NB4 (cell line): ENCODE data around the gene GRIK4.
"Not testable (repeated sequence)": the region's sequence is repeated elsewhere in the genome, so short reads cannot be mapped to it uniquely, and the experiment has no call there.

Experiments
- DNase-seq: peaks from one replicate; pipeline ENCODE4 v3.0.0; 2010; ENCODE audit warnings: low read depth
- H3K4me3 ChIP-seq: one replicate; pipeline ENCODE4 v1.5.1; 2011; ENCODE audit warnings: mild to moderate bottlenecking, low read depth, low read length, moderate library complexity
- CTCF ChIP-seq: IDR thresholded peaks from one replicate; pipeline ENCODE4 v1.5.1; 2012; ENCODE audit warnings: low read depth, low read length
- MAX ChIP-seq: IDR thresholded peaks from 2 replicates; pipeline ENCODE4 v1.6.1; 2011; ENCODE audit warnings: low read depth, low read length
- MYC ChIP-seq: IDR thresholded peaks from 2 replicates; pipeline ENCODE4 v1.6.1; 2011; ENCODE audit warnings: low read depth, low read length
- POLR2A ChIP-seq: IDR thresholded peaks from 2 replicates; pipeline ENCODE4 v1.6.1; 2011; ENCODE audit warnings: mild to moderate bottlenecking; ENCODE audit not compliant: insufficient read length; ENCODE audit errors: extremely low read depth

GRIK4 gene

GRCh38 chr11:120579611-120580031 lies 68.1 kb downstream of the GRIK4 start:
- DNase-seq, result no peak
- no peak overlapping the region for H3K4me3 ChIP-seq
- TF ChIP-seq MAX, result no peak

GRCh38 chr11:120581313-120581712 lies 69.8 kb downstream of the GRIK4 start:
- no peak for TF ChIP-seq CTCF
- DNase-seq, result peak; percentile 49
- no peak overlapping the region for H3K4me3 ChIP-seq

- not testable (repeated sequence) for H3K4me3 ChIP-seq, DNase-seq
These were observed 71.0 kb downstream of the GRIK4 start for GRCh38 chr11:120582535-120582934.

GRCh38 chr11:120586072-120586471 lies 74.5 kb downstream of the GRIK4 start:
- TF ChIP-seq POLR2A, result no peak
- H3K4me3 ChIP-seq, result no peak overlapping the region
- DNase-seq, result no peak

- no peak for TF ChIP-seq POLR2A
- TF ChIP-seq MAX, result no peak
- no peak for TF ChIP-seq MYC
- no peak for TF ChIP-seq CTCF
- no peak overlapping the region for H3K4me3 ChIP-seq
- no peak for DNase-seq
These were observed 75.2 kb downstream of the GRIK4 start for GRCh38 chr11:120586728-120587127.

- no peak for TF ChIP-seq POLR2A
- no peak for TF ChIP-seq CTCF
- no peak for TF ChIP-seq MAX
- TF ChIP-seq MYC, result no peak
- H3K4me3 ChIP-seq, result no peak overlapping the region
- no peak for DNase-seq
These were observed 75.8 kb downstream of the GRIK4 start for GRCh38 chr11:120587299-120587698.

- H3K4me3 ChIP-seq, result no peak overlapping the region
- TF ChIP-seq MAX, result no peak
- TF ChIP-seq CTCF, result no peak
- no peak for TF ChIP-seq POLR2A
- no peak for TF ChIP-seq MYC
- no peak for DNase-seq
These were observed 77.8 kb downstream of the GRIK4 start for GRCh38 chr11:120589376-120589775.

GRCh38 chr11:120590472-120590871 lies 78.9 kb downstream of the GRIK4 start:
- H3K4me3 ChIP-seq, result no peak overlapping the region
- TF ChIP-seq POLR2A, result no peak
- no peak for TF ChIP-seq MAX
- TF ChIP-seq CTCF, result no peak
- no peak for TF ChIP-seq MYC
- no peak for DNase-seq
